T-helper 2 cell treated with Interferon-gamma antibody and Interleukin-4, amounts not matched to agents 5 μg/mL and 100 μg/mL, for 36 hours (primary cell): ENCODE measurements around the gene QRICH1.

Experiments
- DNase-seq: peaks from one replicate; pipeline ENCODE4 v3.0.0; 2021; ENCODE audit warnings: low spot score
- H3K27ac Mint-ChIP-seq: one replicate; pipeline ENCODE4 v1.8.0; 2021; ENCODE audit warnings: mild to moderate bottlenecking, mixed read lengths
- H3K27me3 Mint-ChIP-seq: one replicate; pipeline ENCODE4 v1.8.0; 2021; ENCODE audit warnings: low read depth, mixed read lengths
- H3K36me3 Mint-ChIP-seq: one replicate; pipeline ENCODE4 v1.8.0; 2021; ENCODE audit warnings: low read depth, mixed read lengths
- H3K4me1 Mint-ChIP-seq: one replicate; pipeline ENCODE4 v1.8.0; 2021; ENCODE audit warnings: low read depth, mixed read lengths
- H3K4me3 Mint-ChIP-seq: one replicate; pipeline ENCODE4 v1.8.0; 2022; ENCODE audit warnings: mild to moderate bottlenecking, moderate library complexity, mixed read lengths
- H3K9me3 Mint-ChIP-seq: one replicate; pipeline ENCODE4 v1.8.0; 2021; ENCODE audit warnings: mixed read lengths

Gene QRICH1

GRCh38 chr3:49053543-49053942 is 40.3 kb downstream of the QRICH1 start:
- DNase-seq, result no peak
- peaks cover 40% of the 10 kb centered on the region for H3K36me3 Mint-ChIP-seq
- no peak overlapping the region for H3K27ac Mint-ChIP-seq
- no peaks in the 10 kb centered on the region for H3K27me3 Mint-ChIP-seq
- H3K9me3 Mint-ChIP-seq, result no peaks in the 10 kb centered on the region
- no peak overlapping the region for H3K4me3 Mint-ChIP-seq
- no peaks in the 10 kb centered on the region for H3K4me1 Mint-ChIP-seq

- Mint-ChIP-seq H3K9me3 (no peaks in the 10 kb centered on the region), H3K4me1 (no peaks in the 10 kb centered on the region), H3K27ac (no peak overlapping the region), H3K4me3 (no peak overlapping the region), H3K36me3 (peaks cover 44% of the 10 kb centered on the region), H3K27me3 (no peaks in the 10 kb centered on the region)
- DNase-seq, result no peak
Measured at GRCh38 chr3:49035281-49035680, 58.6 kb downstream of the QRICH1 start.

GRCh38 chr3:49034650-49035049 is 59.2 kb downstream of the QRICH1 start:
- Mint-ChIP-seq H3K27ac (no peak overlapping the region), H3K4me3 (no peak overlapping the region), H3K27me3 (no peaks in the 10 kb centered on the region), H3K4me1 (peaks cover under 1% of the 10 kb centered on the region), H3K36me3 (peaks cover 41% of the 10 kb centered on the region), H3K9me3 (no peaks in the 10 kb centered on the region)
- no peak for DNase-seq

GRCh38 chr3:49032646-49033304 is 61.1 kb downstream of the QRICH1 start:
- H3K9me3 Mint-ChIP-seq, result no peaks in the 10 kb centered on the region
- peaks cover 55% of the 10 kb centered on the region for H3K36me3 Mint-ChIP-seq
- peaks cover 13% of the 10 kb centered on the region for H3K4me1 Mint-ChIP-seq
- DNase-seq, result no peak
- no peak overlapping the region for H3K27ac Mint-ChIP-seq
- H3K4me3 Mint-ChIP-seq, result no peak overlapping the region
- H3K27me3 Mint-ChIP-seq, result no peaks in the 10 kb centered on the region

- Mint-ChIP-seq H3K27me3 (no peaks in the 10 kb centered on the region), H3K4me3 (no peak overlapping the region), H3K9me3 (no peaks in the 10 kb centered on the region), H3K27ac (peak overlapping the region; percentile 67), H3K36me3 (peaks cover 68% of the 10 kb centered on the region), H3K4me1 (peaks cover 26% of the 10 kb centered on the region)
- no peak for DNase-seq
Measured at GRCh38 chr3:49030321-49030720, 63.5 kb downstream of the QRICH1 start.

GRCh38 chr3:49029563-49029884 is 64.3 kb downstream of the QRICH1 start:
- no peak for DNase-seq
- H3K4me3 Mint-ChIP-seq, result peak overlapping the region; percentile 95
- H3K4me1 Mint-ChIP-seq, result peaks cover 27% of the 10 kb centered on the region
- no peaks in the 10 kb centered on the region for H3K27me3 Mint-ChIP-seq
- peak overlapping the region; percentile 95 for H3K27ac Mint-ChIP-seq
- H3K36me3 Mint-ChIP-seq, result peaks cover 68% of the 10 kb centered on the region
- H3K9me3 Mint-ChIP-seq, result no peaks in the 10 kb centered on the region

GRCh38 chr3:49028673-49029562 is 65.0 kb downstream of the QRICH1 start, which contains the start of gene IMPDH2:
Gene IMPDH2 (minus strand): TSS chr3:49029398. CDS start chr3:49029350, 48 bp downstream.
- Mint-ChIP-seq H3K9me3 (no peaks in the 10 kb centered on the region), H3K4me1 (peaks cover 31% of the 10 kb centered on the region), H3K27me3 (no peaks in the 10 kb centered on the region), H3K27ac (peak within 1 kb of the TSS; percentile 95), H3K4me3 (peak within 1 kb of the TSS; percentile 95), H3K36me3 (peaks cover 73% of the 10 kb centered on the region)
- DNase-seq, result peak; percentile 95

GRCh38 chr3:49028298-49028672 is 65.6 kb downstream of the QRICH1 start:
- Mint-ChIP-seq H3K4me1 (peaks cover 34% of the 10 kb centered on the region), H3K4me3 (peak overlapping the region; percentile 95), H3K9me3 (no peaks in the 10 kb centered on the region), H3K27ac (peak overlapping the region; percentile 95), H3K36me3 (peaks cover 78% of the 10 kb centered on the region), H3K27me3 (no peaks in the 10 kb centered on the region)
- no peak for DNase-seq

GRCh38 chr3:49027634-49028033 is 66.2 kb downstream of the QRICH1 start:
- Mint-ChIP-seq H3K4me1 (peaks cover 39% of the 10 kb centered on the region), H3K27me3 (no peaks in the 10 kb centered on the region), H3K36me3 (peaks cover 78% of the 10 kb centered on the region), H3K4me3 (peak overlapping the region; percentile 95), H3K27ac (peak overlapping the region; percentile 95), H3K9me3 (no peaks in the 10 kb centered on the region)
- no peak for DNase-seq

- H3K4me1 Mint-ChIP-seq, result peaks cover 39% of the 10 kb centered on the region
- H3K36me3 Mint-ChIP-seq, result peaks cover 73% of the 10 kb centered on the region
- H3K9me3 Mint-ChIP-seq, result no peaks in the 10 kb centered on the region
- no peak overlapping the region for H3K27ac Mint-ChIP-seq
- no peak overlapping the region for H3K4me3 Mint-ChIP-seq
- DNase-seq, result no peak
- no peaks in the 10 kb centered on the region for H3K27me3 Mint-ChIP-seq
Measured at GRCh38 chr3:49026536-49026935, 67.3 kb downstream of the QRICH1 start.

- no peak for DNase-seq
- H3K9me3 Mint-ChIP-seq, result no peaks in the 10 kb centered on the region
- no peaks in the 10 kb centered on the region for H3K27me3 Mint-ChIP-seq
- no peak overlapping the region for H3K27ac Mint-ChIP-seq
- H3K4me1 Mint-ChIP-seq, result peaks cover 39% of the 10 kb centered on the region
- H3K4me3 Mint-ChIP-seq, result no peak overlapping the region
- peaks cover 71% of the 10 kb centered on the region for H3K36me3 Mint-ChIP-seq
Measured at GRCh38 chr3:49025793-49026520, 67.9 kb downstream of the QRICH1 start.

- Mint-ChIP-seq H3K27me3 (no peaks in the 10 kb centered on the region), H3K4me3 (no peak overlapping the region), H3K4me1 (peaks cover 39% of the 10 kb centered on the region), H3K9me3 (no peaks in the 10 kb centered on the region), H3K27ac (no peak overlapping the region), H3K36me3 (peaks cover 73% of the 10 kb centered on the region)
- DNase-seq, result no peak
Measured at GRCh38 chr3:49025005-49025792, 68.7 kb downstream of the QRICH1 start.

GRCh38 chr3:49024449-49024848 is 69.4 kb downstream of the QRICH1 start:
- Mint-ChIP-seq H3K27ac (peak overlapping the region; percentile 55), H3K4me1 (peaks cover 43% of the 10 kb centered on the region), H3K9me3 (no peaks in the 10 kb centered on the region), H3K27me3 (no peaks in the 10 kb centered on the region), H3K4me3 (no peak overlapping the region), H3K36me3 (peaks cover 70% of the 10 kb centered on the region)
- no peak for DNase-seq
